ENCODE results near the gene OFD1. TPM values are rescaled to one million over a fixed set of nuclear protein-coding genes. Genes with fewer than 3 reads are reported as not detected.

OFD1 gene
- polyA plus RNA-seq (2013, experiment 1 of 2) = 9.2 TPM
- polyA plus RNA-seq (2013, experiment 2 of 2) = 7.8 TPM

- peak within 1 kb of the TSS in 1 of 2 experiments; percentile 79 for H3K14ac ChIP-seq (ENCODE audit: low read length in 2 of 2)
- peak within 1 kb of the TSS; percentile 89 for H3K27ac ChIP-seq (ENCODE audit: low read length, poor library complexity, severe bottlenecking)
- H3K4ac ChIP-seq (ENCODE audit: low read depth in 1 of 2, low read length in 2 of 2) = peak within 1 kb of the TSS in 1 of 2 experiments; percentile 67
- peak within 1 kb of the TSS; percentile 63 for H3K4me2 ChIP-seq (ENCODE audit: low read length, poor library complexity, severe bottlenecking)
- H2AK5ac ChIP-seq (ENCODE audit: low read length, severe bottlenecking) = no peak within 1 kb of the TSS
- H3K9me3 ChIP-seq (ENCODE audit: control insufficient read depth, low read length) = no peaks in the 10 kb centered on the region
- peak; percentile 95 for DNase-seq
- H3K4me1 ChIP-seq (ENCODE audit: control insufficient read depth, insufficient read depth, low read depth, low read length) = no peaks in the 10 kb centered on the region
- H2BK15ac ChIP-seq (ENCODE audit: low read depth, poor library complexity, severe bottlenecking) = no peak within 1 kb of the TSS
- peak within 1 kb of the TSS; percentile 52 to 87 for H3K18ac ChIP-seq (ENCODE audit: low read depth in 1 of 2, low read length in 2 of 2)
- H4K8ac ChIP-seq (ENCODE audit: low read length) = no peak within 1 kb of the TSS
- H3K79me1 ChIP-seq (replicated peaks; ENCODE audit: low read length, poor library complexity, severe bottlenecking) = peaks cover 1% of the 10 kb centered on the region
- peak within 1 kb of the TSS; percentile 91 for H2AFZ ChIP-seq (ENCODE audit: low read depth, low read length)
- H2BK120ac ChIP-seq (ENCODE audit: low read depth, low read length) = peak within 1 kb of the TSS; percentile 54
- no peak within 1 kb of the TSS for H3K23ac ChIP-seq (ENCODE audit: low read length in 2 of 2)
- under 1% methylated on average over 61 of the region's 75 CpGs for WGBS
- peak within 1 kb of the TSS; percentile 90 for H2BK5ac ChIP-seq (ENCODE audit: low read depth, low read length, poor library complexity, severe bottlenecking)
- H2BK12ac ChIP-seq (ENCODE audit: low read length in 2 of 2) = peak within 1 kb of the TSS in 1 of 2 experiments; percentile 63
- H4K91ac ChIP-seq (ENCODE audit: low read length) = no peak within 1 kb of the TSS
- H3K27me3 ChIP-seq (ENCODE audit: control insufficient read depth in 1 of 2, insufficient read depth in 1 of 2, low read length in 2 of 2) = peaks cover 0 to 16% of the 10 kb centered on the region in 2 experiments
- peak within 1 kb of the TSS; percentile 70 to 97 for H3K4me3 ChIP-seq (ENCODE audit: insufficient read depth in 1 of 2, low read depth in 1 of 2, low read length in 2 of 2)
- H3K36me3 ChIP-seq (ENCODE audit: control insufficient read depth in 1 of 2, insufficient read depth in 2 of 2, low read depth in 1 of 2, low read length in 2 of 2) = peaks cover 0 to 20% of the 10 kb centered on the region in 2 experiments
- peak within 1 kb of the TSS; percentile 96 for H3K9ac ChIP-seq (ENCODE audit: low read length)
Measured at GRCh38 chrX:13734278-13735172, at the start of gene OFD1, which contains the start of gene TRAPPC2. OFD1 (plus strand) TSS chrX:13734748; CDS start chrX:13735072, 324 bp downstream. TRAPPC2 (minus strand) TSS chrX:13734620; CDS start chrX:13719963, 14,657 bp downstream.

- no peak overlapping the region for H2BK12ac ChIP-seq (ENCODE audit: low read length in 2 of 2)
- 92% methylated on average over 1 of the region's 3 CpGs for WGBS
Measured at GRCh38 chrX:13685126-13685763, 49.3 kb upstream of the OFD1 start.

GRCh38 chrX:13687203-13687602 lies 47.3 kb upstream of the OFD1 start:
- H3K4me3 ChIP-seq (ENCODE audit: insufficient read depth in 1 of 2, low read depth in 1 of 2, low read length in 2 of 2) = no peak overlapping the region
- no peak overlapping the region for H2BK12ac ChIP-seq (ENCODE audit: low read length in 2 of 2)
- no peak overlapping the region for H3K9ac ChIP-seq (ENCODE audit: low read length)
- no peak overlapping the region for H2AK5ac ChIP-seq (ENCODE audit: low read length, severe bottlenecking)
- no peaks in the 10 kb centered on the region for H3K36me3 ChIP-seq (ENCODE audit: control insufficient read depth in 1 of 2, insufficient read depth in 2 of 2, low read depth in 1 of 2, low read length in 2 of 2)
- H3K27me3 ChIP-seq (ENCODE audit: control insufficient read depth in 1 of 2, insufficient read depth in 1 of 2, low read length in 2 of 2) = peaks cover 0 to 22% of the 10 kb centered on the region in 2 experiments
- no peaks in the 10 kb centered on the region for H3K79me1 ChIP-seq (replicated peaks; ENCODE audit: low read length, poor library complexity, severe bottlenecking)
- no peak overlapping the region for H4K91ac ChIP-seq (ENCODE audit: low read length)
- H3K9me3 ChIP-seq (ENCODE audit: control insufficient read depth, low read length) = no peaks in the 10 kb centered on the region
- no CpG with 5 or more reads among the region's 1 CpG for WGBS
- no peak overlapping the region for H2AFZ ChIP-seq (ENCODE audit: low read depth, low read length)
- no peak overlapping the region for H3K18ac ChIP-seq (ENCODE audit: low read depth in 1 of 2, low read length in 2 of 2)
- H2BK120ac ChIP-seq (ENCODE audit: low read depth, low read length) = no peak overlapping the region
- H3K4me2 ChIP-seq (ENCODE audit: low read length, poor library complexity, severe bottlenecking) = no peak overlapping the region
- no peak overlapping the region for H4K8ac ChIP-seq (ENCODE audit: low read length)
- H2BK15ac ChIP-seq (ENCODE audit: low read depth, poor library complexity, severe bottlenecking) = no peak overlapping the region
- no peak overlapping the region for H3K14ac ChIP-seq (ENCODE audit: low read length in 2 of 2)
- no peak overlapping the region for H2BK5ac ChIP-seq (ENCODE audit: low read depth, low read length, poor library complexity, severe bottlenecking)
- DNase-seq = no peak
- H3K4me1 ChIP-seq (ENCODE audit: control insufficient read depth, insufficient read depth, low read depth, low read length) = peaks cover 2% of the 10 kb centered on the region
- no peak overlapping the region for H3K23ac ChIP-seq (ENCODE audit: low read length in 2 of 2)
- H3K4ac ChIP-seq (ENCODE audit: low read depth in 1 of 2, low read length in 2 of 2) = no peak overlapping the region
- no peak overlapping the region for H3K27ac ChIP-seq (ENCODE audit: low read length, poor library complexity, severe bottlenecking)

More at GRCh38 chrX:13685126-13685763, 49.3 kb upstream of the OFD1 start:
- DNase-seq = no peak
- Histone ChIP-seq H2BK120ac (ENCODE audit: low read depth, low read length) (no peak overlapping the region), H3K4me1 (ENCODE audit: control insufficient read depth, insufficient read depth, low read depth, low read length) (no peaks in the 10 kb centered on the region), H2BK15ac (ENCODE audit: low read depth, poor library complexity, severe bottlenecking) (no peak overlapping the region), H4K91ac (ENCODE audit: low read length) (no peak overlapping the region), H3K18ac (ENCODE audit: low read depth in 1 of 2, low read length in 2 of 2) (no peak overlapping the region), H3K14ac (ENCODE audit: low read length in 2 of 2) (no peak overlapping the region), H3K27ac (ENCODE audit: low read length, poor library complexity, severe bottlenecking) (no peak overlapping the region), H3K4ac (ENCODE audit: low read depth in 1 of 2, low read length in 2 of 2) (no peak overlapping the region), H2AK5ac (ENCODE audit: low read length, severe bottlenecking) (no peak overlapping the region), H3K4me2 (ENCODE audit: low read length, poor library complexity, severe bottlenecking) (no peak overlapping the region), H3K79me1 (replicated peaks; ENCODE audit: low read length, poor library complexity, severe bottlenecking) (no peaks in the 10 kb centered on the region), H4K8ac (ENCODE audit: low read length) (no peak overlapping the region), H3K9ac (ENCODE audit: low read length) (no peak overlapping the region), H3K36me3 (ENCODE audit: control insufficient read depth in 1 of 2, insufficient read depth in 2 of 2, low read depth in 1 of 2, low read length in 2 of 2) (no peaks in the 10 kb centered on the region), H3K9me3 (ENCODE audit: control insufficient read depth, low read length) (peaks cover 3% of the 10 kb centered on the region), H3K27me3 (ENCODE audit: control insufficient read depth in 1 of 2, insufficient read depth in 1 of 2, low read length in 2 of 2) (peaks cover 0 to 30% of the 10 kb centered on the region in 2 experiments), H3K23ac (ENCODE audit: low read length in 2 of 2) (no peak overlapping the region), H2BK5ac (ENCODE audit: low read depth, low read length, poor library complexity, severe bottlenecking) (no peak overlapping the region), H2AFZ (ENCODE audit: low read depth, low read length) (no peak overlapping the region), H3K4me3 (ENCODE audit: insufficient read depth in 1 of 2, low read depth in 1 of 2, low read length in 2 of 2) (no peak overlapping the region)

All from mesenchymal stem cell (in vitro differentiated cells and primary cell).